Measurements from ENCODE around the gene TRDN.
"Not testable (repeated sequence)": the region's sequence is repeated elsewhere in the genome, so short reads cannot be mapped to it uniquely, and the experiment has no call there.

Gene TRDN

DNA sequence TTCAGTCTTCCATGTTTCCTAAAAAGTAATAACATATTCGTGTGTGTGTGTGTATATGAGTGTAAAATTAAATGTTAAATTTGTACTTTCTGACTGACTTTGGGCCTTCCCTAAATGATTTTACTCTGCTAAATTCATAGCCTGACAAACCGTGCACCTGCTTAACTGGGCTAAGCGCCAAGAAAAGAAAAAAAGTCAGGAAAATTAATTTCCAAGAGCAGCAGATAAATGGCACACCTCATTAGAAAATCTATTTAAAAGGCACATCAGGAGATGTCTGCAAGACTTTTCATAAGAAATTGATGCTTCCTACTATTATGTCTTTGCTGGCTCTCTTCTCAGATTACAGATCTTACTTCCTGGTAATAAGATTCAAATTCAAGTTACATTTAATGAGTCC lies 72.4 kb downstream of the TRDN start:
- no peak overlapping the region for H3K4me3 ChIP-seq (ENCODE audit: low read depth, low read length)

DNA sequence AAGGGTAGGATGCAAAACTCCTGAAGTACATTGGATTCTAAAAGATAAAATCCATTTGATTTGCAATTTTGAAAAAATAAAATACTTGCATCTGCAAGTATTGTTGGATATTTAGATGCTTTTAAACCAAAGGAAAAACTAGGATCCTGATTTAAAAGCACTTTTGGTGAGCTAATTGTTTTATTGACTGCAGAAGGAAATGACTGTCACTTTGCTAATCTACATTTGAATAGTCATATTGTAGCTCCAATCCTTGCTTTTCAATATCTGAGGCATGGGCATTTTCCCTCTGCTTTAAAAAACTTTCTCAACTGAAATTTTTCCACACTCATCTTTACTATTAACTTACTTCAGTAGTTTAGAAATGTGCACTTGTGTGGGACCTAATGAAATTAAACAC lies 74.1 kb downstream of the TRDN start:
- no peak overlapping the region for H3K4me3 ChIP-seq (ENCODE audit: low read depth, low read length)

- H3K4me3 ChIP-seq (ENCODE audit: low read depth, low read length): no peak overlapping the region
Observed at GRCh38 chr6:123562264-123562663, 74.5 kb downstream of the TRDN start.

DNA sequence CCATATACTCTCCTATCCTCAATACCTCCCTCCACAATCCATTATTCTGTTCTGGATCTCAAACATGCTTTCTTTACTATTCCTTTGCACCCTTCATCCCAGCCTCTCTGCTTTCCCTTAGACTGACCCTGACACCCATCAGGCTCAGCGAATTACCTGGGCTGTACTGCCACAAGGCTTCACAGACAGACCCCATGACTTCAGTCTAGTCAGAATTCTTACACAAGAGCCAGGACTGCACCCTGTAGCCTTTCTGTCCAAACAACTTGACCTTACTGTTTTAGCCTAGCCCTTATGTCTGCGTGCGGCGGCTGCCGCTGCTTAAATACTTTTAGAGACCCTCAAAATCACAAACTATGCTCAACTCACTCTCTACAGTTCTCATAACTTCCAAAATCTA lies 76.9 kb downstream of the TRDN start:
- not testable (repeated sequence) for H3K4me3 ChIP-seq (ENCODE audit: low read depth, low read length)

DNA sequence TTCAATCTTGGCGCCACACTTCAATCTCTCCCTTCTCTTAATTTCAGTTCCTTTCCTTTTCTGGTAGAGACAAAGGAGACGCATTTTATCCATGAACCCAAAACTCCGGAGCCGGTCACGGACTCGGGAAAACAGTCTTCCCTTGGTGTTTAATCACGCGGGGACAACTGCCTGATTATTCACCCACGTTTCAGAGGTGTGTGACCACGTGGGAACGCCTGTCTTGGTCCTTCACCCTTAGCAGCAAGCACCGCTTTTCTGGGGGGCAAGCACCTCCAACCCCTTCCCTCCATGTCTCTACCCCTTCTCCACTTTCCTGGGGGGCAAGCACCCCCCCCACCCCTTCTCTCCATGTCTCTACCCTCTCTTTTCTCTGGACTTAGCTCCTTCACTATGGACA lies 79.3 kb downstream of the TRDN start:
- H3K4me3 ChIP-seq (ENCODE audit: low read depth, low read length): not testable (repeated sequence)

DNA sequence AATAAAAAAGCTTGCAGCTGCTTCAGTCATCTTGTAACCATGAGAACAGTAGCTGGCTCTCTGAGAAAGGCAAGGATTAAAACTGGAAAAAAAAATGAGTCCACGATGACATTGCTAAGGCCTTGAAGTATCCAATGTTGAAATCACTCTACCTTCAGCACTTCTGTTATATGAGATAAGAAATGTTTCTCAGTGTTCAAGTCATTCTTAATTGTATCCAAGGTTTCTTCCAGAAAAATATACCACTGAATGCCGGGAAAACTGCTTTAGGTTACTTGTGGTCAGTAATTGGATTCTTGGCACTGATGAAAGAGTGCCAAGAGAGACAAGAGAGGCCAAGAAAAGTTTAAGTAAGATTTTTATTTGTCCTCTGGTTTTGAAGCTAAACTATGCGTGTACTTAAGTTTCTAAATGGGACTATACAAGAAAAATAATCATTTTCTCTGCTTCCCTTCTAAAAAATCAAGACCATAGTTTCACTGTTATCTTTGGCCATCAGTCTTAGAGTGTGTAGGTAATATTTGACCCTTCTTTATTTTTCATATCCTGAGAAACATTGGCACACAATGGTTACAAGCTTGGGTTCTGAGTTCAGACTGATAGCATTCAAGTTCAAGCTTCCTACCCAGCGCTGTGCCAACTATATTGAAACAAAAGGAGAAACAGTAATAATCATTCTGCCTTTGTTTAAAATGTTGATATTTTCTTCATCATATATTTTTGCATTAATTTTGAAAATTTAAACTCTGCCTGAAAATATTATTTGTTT lies 84.6 kb downstream of the TRDN start:
- no peak overlapping the region for H3K4me3 ChIP-seq (ENCODE audit: low read depth, low read length)

GRCh38 chr6:123550052-123550617 lies 86.6 kb downstream of the TRDN start:
- no peak overlapping the region for H3K4me3 ChIP-seq (ENCODE audit: low read depth, low read length)

DNA sequence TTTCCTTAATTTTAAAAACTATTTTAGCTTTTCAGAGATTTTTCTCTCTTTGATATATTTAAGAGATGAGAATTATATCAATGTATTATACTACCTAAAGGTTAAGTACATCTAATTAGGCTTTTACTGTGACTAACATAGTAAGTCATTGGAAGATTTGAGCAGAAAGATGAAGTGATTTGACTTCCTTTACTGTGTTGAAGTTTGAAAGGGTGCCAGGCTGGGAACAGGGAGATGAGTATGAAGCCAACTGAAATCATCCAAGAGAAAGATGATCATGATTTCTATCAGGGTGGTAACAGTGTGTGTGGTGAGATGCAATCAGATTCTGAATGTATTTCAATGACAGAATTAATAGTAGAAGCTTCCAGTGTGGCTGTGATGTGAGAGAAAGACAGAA lies 87.3 kb downstream of the TRDN start:
- no peak overlapping the region for H3K4me3 ChIP-seq (ENCODE audit: low read depth, low read length)

DNA sequence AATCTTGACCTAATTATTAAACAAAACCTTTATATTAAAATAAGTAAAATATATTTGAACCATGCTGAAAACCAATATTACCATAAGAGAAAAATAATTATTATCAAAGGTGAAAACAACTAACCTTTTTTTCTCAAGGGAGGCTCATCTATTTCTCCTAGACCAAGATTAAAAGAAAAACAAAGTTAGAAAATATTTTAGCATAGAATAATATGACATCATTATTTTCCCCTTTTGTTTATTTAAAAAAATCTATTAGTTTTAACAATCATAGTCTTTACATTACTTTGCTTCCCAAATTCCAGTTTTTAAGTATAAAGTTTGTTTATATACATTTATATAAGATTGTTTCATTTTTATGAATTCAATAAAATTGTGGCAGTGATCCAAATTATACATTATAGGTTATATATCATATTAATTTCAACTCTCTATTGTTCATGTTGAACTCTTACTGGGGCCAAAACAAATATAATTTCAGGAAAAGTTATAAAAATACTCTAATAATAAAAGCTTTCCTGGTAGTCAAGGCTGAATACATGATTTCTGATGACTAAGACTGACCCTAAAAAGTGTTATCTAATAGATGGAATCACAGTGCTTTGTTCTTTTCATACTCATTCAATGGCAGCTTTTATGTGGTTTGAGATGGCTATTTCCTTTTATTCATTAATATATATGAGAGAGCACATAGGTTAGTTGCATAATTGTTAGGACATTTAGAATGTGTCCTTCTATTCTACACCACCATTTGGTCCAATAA lies 89.4 kb downstream of the TRDN start:
- H3K4me3 ChIP-seq (ENCODE audit: low read depth, low read length): no peak overlapping the region

- H3K4me3 ChIP-seq (ENCODE audit: low read depth, low read length): no peak overlapping the region
Observed at GRCh38 chr6:123546537-123546936, 90.2 kb downstream of the TRDN start.

DNA sequence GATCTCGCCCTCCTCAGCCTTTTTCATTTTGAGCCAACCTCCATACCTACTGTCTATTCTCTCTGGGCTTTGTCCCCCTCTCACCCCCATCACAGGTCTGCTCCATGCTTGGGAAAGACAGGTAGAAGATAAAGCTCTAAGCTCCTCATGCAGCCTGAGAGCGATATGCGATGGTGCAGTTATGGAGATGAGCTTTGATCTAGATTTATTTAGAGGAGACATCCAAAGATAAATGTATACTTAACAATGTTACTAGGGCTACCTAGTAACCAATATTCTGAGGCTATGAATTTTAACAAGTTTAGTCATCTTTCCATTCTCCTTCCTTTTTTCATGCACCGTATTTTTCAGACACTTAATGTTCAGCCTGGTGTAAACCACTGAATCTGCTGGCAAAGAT lies 95.3 kb downstream of the TRDN start:
- H3K4me3 ChIP-seq (ENCODE audit: low read depth, low read length): no peak overlapping the region

DNA sequence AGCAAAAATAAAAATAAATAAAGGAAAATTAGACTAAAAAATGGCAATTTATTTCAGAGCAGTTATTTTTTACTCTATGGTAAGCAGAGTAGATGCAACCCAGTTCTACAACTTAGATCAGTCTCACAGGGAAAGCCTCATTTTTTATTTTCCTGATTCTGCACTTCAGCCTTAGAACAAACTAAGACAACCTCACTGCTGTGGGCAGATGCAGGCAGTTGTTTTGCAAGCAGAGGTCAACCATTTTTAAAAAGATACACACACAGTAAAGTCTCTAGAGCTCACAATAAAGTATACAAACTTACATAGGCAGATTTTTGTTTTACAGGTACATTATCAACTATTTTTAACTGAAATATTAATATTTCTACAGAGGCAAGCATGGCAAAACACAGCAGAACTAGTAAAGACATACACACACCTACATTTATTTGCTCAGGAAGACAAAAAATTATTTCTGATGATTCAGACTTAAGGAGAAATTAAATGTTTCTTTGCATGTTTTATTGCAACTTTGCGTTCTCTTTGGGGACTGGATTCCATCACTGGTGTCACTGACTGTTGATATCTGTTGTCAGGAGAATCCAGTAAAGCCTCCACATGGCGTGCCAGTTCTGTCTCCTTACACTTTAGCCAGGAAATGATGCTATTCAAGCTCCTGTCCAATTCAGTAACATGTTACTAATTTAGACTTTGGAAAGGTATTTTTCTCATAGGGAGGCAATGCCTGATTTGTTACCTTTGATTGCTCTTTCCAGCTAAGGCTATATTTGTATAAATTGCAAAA lies 102.7 kb downstream of the TRDN start:
- H3K4me3 ChIP-seq (ENCODE audit: low read depth, low read length): no peak overlapping the region

DNA sequence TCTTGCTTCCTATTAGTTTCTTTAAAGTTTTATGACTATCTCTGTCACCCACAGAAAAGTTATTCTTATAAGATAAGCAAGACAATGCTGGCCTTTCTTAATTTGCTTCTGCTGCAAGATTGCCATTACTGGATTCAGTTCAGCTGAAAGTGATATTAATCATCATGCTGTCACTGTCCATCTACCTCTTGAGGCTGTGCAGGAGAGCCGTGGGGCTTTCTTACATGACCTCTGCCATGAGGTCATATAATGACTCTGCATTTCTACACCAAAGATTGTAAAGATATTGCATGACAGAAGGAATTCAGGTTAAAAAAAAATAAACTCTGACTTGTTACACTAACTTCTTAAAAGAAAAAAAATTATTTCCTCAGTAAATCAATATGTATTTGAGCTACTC lies 106.9 kb downstream of the TRDN start:
- H3K4me3 ChIP-seq (ENCODE audit: low read depth, low read length): no peak overlapping the region

DNA sequence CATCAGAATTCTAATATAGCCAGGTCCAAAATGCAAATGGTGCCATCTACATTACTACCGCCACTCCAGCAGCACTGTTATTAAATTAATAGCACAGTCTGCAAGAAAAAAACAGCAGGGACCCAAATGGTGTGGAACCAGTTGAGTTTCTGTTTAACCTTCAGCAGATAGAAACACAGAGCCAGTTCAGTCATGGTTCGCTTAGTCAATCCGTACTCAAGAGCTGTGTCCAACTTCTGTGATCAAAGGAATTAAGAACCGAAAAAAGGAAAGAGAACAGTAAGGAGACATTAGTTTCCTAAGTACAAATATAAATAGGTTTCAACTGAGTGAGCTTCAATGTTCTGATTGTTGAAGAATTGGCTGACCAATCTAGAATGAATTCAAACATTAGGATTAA lies 107.7 kb downstream of the TRDN start:
- no peak overlapping the region for H3K4me3 ChIP-seq (ENCODE audit: low read depth, low read length)

DNA sequence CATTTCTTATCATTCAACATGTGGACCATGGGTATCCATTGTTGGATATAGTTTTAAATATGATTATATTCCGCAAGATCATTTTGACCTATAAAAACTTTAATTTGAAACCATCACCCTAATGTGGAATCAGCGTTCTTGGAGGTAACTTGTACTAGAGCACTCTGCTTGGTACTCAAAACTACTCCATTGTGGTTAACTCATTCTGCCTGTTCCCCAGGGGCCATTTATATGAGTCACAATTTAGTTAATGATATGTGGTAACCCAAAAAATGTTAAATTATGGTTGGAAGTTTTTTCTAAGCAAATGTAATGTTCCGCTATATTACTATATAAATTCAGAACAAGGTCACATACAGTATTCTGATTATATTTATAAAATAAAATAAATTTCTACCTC lies 109.3 kb downstream of the TRDN start:
- no peak overlapping the region for H3K4me3 ChIP-seq (ENCODE audit: low read depth, low read length)

GRCh38 chr6:123526128-123526527 lies 110.6 kb downstream of the TRDN start:
- H3K4me3 ChIP-seq (ENCODE audit: low read depth, low read length): no peak overlapping the region

- H3K4me3 ChIP-seq (ENCODE audit: low read depth, low read length): no peak overlapping the region
Observed at GRCh38 chr6:123524781-123525180, 112.0 kb downstream of the TRDN start.

DNA sequence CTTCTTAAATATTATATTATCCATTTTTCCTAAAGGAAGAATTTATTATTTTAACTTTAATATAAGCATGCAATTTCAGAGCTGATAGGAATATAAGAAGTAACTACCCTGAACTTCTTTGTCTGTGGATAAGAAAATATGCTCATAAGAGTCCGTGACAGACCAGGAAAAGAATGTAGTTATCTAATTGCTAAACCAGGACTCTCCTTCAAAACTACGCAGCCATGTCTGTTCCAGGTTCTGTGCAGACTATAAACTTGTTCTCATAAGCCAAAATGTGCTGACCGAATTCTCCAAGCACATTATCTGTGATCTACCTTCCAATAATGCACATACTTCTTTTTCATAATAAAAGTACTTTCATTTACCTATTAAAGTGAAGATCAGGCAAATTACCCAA lies 116.5 kb downstream of the TRDN start:
- no peak overlapping the region for H3K4me3 ChIP-seq (ENCODE audit: low read depth, low read length)

DNA sequence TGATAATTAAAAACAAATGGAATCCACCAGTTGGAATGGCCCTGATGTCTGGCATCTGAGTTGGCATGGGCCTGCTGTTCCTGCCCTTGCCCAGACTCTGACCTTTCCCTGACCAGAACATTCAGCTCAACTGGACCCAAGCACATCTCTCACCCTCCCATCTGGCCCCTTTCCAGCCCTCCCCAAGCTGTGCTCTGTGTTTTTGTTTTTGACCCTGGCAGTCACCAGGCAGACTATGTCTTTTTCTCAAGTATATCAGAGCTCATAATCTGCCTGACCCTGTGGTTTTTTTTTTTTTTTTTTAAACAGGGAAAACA lies 117.6 kb downstream of the TRDN start:
- no peak overlapping the region for H3K4me3 ChIP-seq (ENCODE audit: low read depth, low read length)

GRCh38 chr6:123518441-123519188 lies 118.1 kb downstream of the TRDN start:
- H3K4me3 ChIP-seq (ENCODE audit: low read depth, low read length): no peak overlapping the region

- no peak overlapping the region for H3K4me3 ChIP-seq (ENCODE audit: low read depth, low read length)
Observed at GRCh38 chr6:123515715-123516114, 121.0 kb downstream of the TRDN start.

Measured in iPS-11a (cell line).